Left forelimb (tissue), 1 donor: ENCODE data around the gene OR52A1.
"Not testable (repeated sequence)": the region's sequence is repeated elsewhere in the genome, so short reads cannot be mapped to it uniquely, and the experiment has no call there.

Experiments used
- DNase-seq: peaks from one replicate; pipeline ENCODE4 v3.0.0-alpha.2; 2018; ENCODE audit warnings: low spot score

Gene OR52A1

GRCh38 chr11:5154657-5155056, at the start of gene OR52A1:
TSS of gene OR52A1 (minus strand) at chr11:5154757. CDS start at chr11:5152369, 2,388 bp downstream.
- no peak for DNase-seq

- no peak for DNase-seq
Observed at GRCh38 chr11:5203366-5203765, 48.8 kb upstream of the OR52A1 start.

GRCh38 chr11:5200582-5200981, 46.0 kb upstream of the OR52A1 start, which contains the start of gene OR51V1:
TSS of gene OR51V1 (minus strand) at chr11:5200682. CDS start at chr11:5200682, 0 bp downstream.
- no peak for DNase-seq

- DNase-seq: no peak
Observed at GRCh38 chr11:5198285-5198684, 43.7 kb upstream of the OR52A1 start.

- DNase-seq: no peak
Observed at GRCh38 chr11:5197536-5197935, 43.0 kb upstream of the OR52A1 start.

- no peak for DNase-seq
Observed at GRCh38 chr11:5196731-5197130, 42.2 kb upstream of the OR52A1 start.

- no peak for DNase-seq
Observed at GRCh38 chr11:5196067-5196466, 41.5 kb upstream of the OR52A1 start.

- no peak for DNase-seq
Observed at GRCh38 chr11:5192738-5193137, 38.2 kb upstream of the OR52A1 start.

- DNase-seq: no peak
Observed at GRCh38 chr11:5188201-5188600, 33.6 kb upstream of the OR52A1 start.

- DNase-seq: no peak
Observed at GRCh38 chr11:5178046-5178837, 23.7 kb upstream of the OR52A1 start.

- no peak for DNase-seq
Observed at GRCh38 chr11:5174934-5175333, 20.4 kb upstream of the OR52A1 start.

- no peak for DNase-seq
Observed at GRCh38 chr11:5171856-5172255, 17.3 kb upstream of the OR52A1 start.

- DNase-seq: not testable (repeated sequence)
Observed at GRCh38 chr11:5165898-5166297, 11.3 kb upstream of the OR52A1 start.

GRCh38 chr11:5164807-5165206, 10.2 kb upstream of the OR52A1 start:
- not testable (repeated sequence) for DNase-seq

- DNase-seq: not testable (repeated sequence)
Observed at GRCh38 chr11:5161045-5161444, 6.5 kb upstream of the OR52A1 start.

GRCh38 chr11:5160217-5160616, 5.7 kb upstream of the OR52A1 start:
- not testable (repeated sequence) for DNase-seq

- DNase-seq: no peak
Observed at GRCh38 chr11:5159806-5160205, 5.2 kb upstream of the OR52A1 start.

- DNase-seq: no peak
Observed at GRCh38 chr11:5153574-5154431, 754 bp downstream of the OR52A1 start.

GRCh38 chr11:5151713-5152153, 2.8 kb downstream of the OR52A1 start:
- no peak for DNase-seq

GRCh38 chr11:5144206-5144605, 10.4 kb downstream of the OR52A1 start:
- not testable (repeated sequence) for DNase-seq

- DNase-seq: no peak
Observed at GRCh38 chr11:5137996-5138395, 16.6 kb downstream of the OR52A1 start, which contains the start of gene OR52A5. TSS of gene OR52A5 (minus strand) at chr11:5138356. CDS start at chr11:5132642, 5,714 bp downstream.

GRCh38 chr11:5137014-5137413, 17.5 kb downstream of the OR52A1 start:
- no peak for DNase-seq

GRCh38 chr11:5136261-5136660, 18.3 kb downstream of the OR52A1 start:
- DNase-seq: no peak
